Activated T-cell treated with anti-CD3 and anti-CD28 coated beads, Interleukin-2, amount 50 U/mL, for 24 hours (primary cell): ENCODE measurements around the gene MEGF10.
"Not testable (repeated sequence)": the region's sequence is repeated elsewhere in the genome, so short reads cannot be mapped to it uniquely, and the experiment has no call there.

Source experiments
- DNase-seq: peaks from one replicate; pipeline ENCODE4 v3.0.0-alpha.2; 2020
- H3K27ac Mint-ChIP-seq: 2 replicates; pipeline ENCODE4 v1.8.0; 2020; ENCODE audit warnings: mild to moderate bottlenecking, mixed read lengths
- H3K27me3 Mint-ChIP-seq: 2 replicates; pipeline ENCODE4 v1.8.0; 2020; ENCODE audit warnings: mixed read lengths
- H3K36me3 Mint-ChIP-seq: 2 replicates; pipeline ENCODE4 v1.8.0; 2020; ENCODE audit warnings: low read depth, mixed read lengths
- H3K4me1 Mint-ChIP-seq: 2 replicates; pipeline ENCODE4 v1.8.0; 2020; ENCODE audit warnings: low read depth, mixed read lengths
- H3K4me3 Mint-ChIP-seq: 2 replicates; pipeline ENCODE4 v1.8.0; 2020; ENCODE audit warnings: mild to moderate bottlenecking, moderate library complexity, mixed read lengths
- H3K9me3 Mint-ChIP-seq: 2 replicates; pipeline ENCODE4 v1.8.0; 2020; ENCODE audit warnings: mixed read lengths

The MEGF10 gene

DNA sequence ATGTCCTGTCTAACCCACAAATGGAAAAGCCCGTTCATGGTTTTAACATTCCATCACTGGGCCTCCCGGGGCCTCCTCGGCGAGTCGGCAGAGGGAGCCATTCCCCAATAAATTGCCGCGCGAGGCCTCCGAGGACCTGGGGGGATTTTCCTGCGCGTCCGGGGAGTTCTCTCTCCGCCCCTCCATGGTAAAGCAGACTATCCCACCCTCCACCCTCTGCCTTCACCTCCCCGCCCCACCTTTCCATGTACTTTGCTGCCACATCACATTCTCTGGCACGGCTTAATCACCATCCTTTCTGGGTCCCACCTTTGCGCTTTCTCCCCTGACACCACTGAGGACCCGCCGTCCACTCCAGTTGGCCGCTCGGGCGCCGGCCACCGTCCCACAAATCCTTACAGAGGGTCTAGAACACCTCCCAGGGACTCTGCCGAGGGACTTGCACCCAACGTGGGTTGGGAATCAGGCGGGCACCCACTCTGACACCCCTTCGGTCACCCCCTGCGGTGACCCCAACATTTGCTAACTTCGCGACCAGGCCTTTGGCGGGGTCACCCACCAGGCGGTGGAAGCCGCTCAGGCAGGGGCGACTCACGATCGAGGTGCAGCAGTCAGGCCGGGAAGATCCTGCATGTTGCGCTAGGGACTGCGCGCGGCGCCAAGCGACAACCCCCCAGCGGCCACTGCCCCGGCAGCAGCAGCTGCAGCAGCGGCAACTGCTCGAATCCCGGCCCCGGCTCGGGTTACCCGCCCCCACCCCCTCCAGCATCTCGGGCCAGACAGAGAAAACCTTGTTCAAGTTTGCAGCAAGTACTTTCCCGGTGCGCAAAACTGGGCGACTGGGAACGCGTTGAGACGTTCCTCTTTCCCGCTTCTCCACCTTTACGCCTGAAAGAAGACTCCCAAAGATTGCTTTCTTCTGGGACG is at the start of gene MEGF10:
MEGF10 (plus strand) TSS at position 778 of the 927 bp plus-strand sequence. CDS start 40,513 bp downstream, outside the sequence.
- peak within 1 kb of the TSS; percentile 41 for H3K4me3 Mint-ChIP-seq
- H3K36me3 Mint-ChIP-seq = no peaks in the 10 kb centered on the region
- peaks cover 79% of the 10 kb centered on the region for H3K27me3 Mint-ChIP-seq
- no peak within 1 kb of the TSS for H3K27ac Mint-ChIP-seq
- peaks cover 3% of the 10 kb centered on the region for H3K9me3 Mint-ChIP-seq
- DNase-seq = peak; percentile 37
- peaks cover 14% of the 10 kb centered on the region for H3K4me1 Mint-ChIP-seq

DNA sequence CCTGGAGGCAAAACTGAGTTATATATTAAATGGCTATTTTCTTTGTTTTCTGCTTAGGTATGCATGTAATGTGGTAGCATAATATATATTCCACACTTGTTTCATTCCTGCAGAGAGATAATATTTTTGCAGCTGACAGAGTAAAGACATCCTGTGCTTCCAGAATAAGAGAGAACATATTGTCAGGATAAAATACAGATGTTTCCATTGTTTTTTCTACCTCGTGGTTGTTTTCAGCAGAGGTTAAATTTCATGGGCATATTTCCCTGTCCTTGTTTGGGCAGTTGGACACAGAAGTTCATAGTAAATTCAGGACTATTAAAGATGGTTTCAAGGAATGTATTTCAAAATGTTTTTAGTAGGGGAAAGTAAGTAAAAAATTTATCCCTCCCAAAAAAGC is 47.6 kb upstream of the MEGF10 start:
- Mint-ChIP-seq H3K4me1 (no peaks in the 10 kb centered on the region), H3K27ac (no peak overlapping the region), H3K27me3 (peaks cover 30% of the 10 kb centered on the region), H3K4me3 (no peak overlapping the region), H3K9me3 (peaks cover 3% of the 10 kb centered on the region), H3K36me3 (no peaks in the 10 kb centered on the region)
- DNase-seq = no peak

DNA sequence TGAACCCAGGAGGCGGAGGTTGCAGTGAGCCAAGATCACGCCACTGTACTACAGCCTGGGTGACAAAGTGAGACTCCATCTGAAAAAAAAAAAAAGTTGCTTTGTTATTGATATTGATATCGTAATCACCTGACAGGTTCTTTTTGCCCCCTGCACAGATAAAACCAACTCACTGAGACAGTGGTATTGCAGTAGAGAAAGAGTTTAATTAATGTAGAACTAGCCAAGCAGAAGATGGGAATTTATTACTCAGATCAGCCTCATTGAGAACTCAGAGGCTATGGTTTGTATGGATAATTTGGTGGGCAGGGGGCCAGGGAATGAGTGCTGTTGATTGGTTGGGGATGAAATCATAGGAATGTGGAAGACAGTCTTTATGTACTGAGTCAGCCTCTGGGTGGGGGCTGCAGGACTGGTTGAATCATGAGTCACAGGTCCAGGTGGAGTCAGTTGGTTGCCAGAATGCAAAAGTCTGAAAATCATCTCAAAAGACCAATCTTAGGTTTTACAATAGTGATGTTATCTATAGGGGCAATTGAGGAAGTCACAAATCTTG is 35.8 kb upstream of the MEGF10 start:
- Mint-ChIP-seq H3K4me3 (no peak overlapping the region), H3K27ac (no peak overlapping the region)
- DNase-seq = no peak

DNA sequence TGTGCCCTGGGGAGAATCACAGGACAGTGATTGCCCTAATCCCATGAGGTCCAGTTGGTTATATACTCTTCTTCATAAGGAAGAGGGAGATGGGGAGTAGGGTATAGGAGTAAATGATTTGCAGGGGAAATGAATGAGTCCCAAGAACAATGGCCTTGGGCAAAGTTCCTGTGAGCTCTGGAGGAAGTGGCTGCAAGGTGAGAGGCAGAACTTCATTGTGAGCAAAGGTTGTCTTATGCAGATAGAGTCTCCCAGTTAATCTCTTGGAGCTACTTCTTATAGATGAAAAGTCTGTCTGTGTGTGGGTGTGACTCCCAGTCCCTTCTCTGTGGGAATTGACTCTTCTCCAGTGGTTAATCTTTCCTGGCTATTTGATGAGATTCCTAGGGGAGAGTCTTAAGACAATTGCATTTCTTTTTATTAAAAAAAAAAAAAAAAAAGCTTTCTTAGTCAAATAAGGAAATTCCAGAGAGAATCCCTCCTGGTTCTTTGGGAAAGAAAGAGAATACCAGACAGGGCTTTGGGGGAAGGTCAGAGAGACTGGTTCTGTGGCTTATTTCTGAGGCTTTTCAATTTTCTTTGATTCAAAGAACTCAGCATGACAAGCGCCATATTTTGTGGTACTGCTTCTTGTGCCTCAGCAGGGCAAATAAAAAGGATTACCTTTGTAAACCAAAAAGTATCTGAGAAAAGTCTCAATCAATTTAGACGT is 33.6 kb upstream of the MEGF10 start:
- peaks cover 2% of the 10 kb centered on the region for H3K27me3 Mint-ChIP-seq

More for the DNA sequence above, 35.8 kb upstream of the MEGF10 start:
- no peaks in the 10 kb centered on the region for H3K36me3 Mint-ChIP-seq
- H3K4me1 Mint-ChIP-seq = no peaks in the 10 kb centered on the region
- peaks cover 10% of the 10 kb centered on the region for H3K9me3 Mint-ChIP-seq
- peaks cover 2% of the 10 kb centered on the region for H3K27me3 Mint-ChIP-seq

DNA sequence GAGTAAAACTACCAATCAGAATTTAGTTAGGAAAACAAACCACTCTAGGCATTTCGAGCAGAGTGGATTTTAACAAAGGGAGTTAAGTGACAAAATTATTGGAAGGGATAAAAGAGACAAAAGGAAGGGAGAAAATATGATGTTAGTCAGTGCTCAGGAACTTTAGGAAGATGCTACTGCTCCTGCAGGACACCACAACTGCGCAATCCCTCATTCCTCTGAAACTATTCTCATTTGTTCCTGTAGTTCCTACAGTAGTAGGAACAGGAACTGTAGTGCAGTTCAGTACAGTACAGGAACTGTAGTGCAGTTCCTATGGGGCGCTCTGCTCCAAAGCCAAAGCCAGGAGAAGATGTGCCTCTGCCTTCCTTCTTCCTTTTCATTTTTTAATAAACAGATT is 29.9 kb upstream of the MEGF10 start:
- no peak for DNase-seq
- Mint-ChIP-seq H3K27me3 (peaks cover 2% of the 10 kb centered on the region), H3K27ac (no peak overlapping the region), H3K4me3 (no peak overlapping the region), H3K36me3 (no peaks in the 10 kb centered on the region), H3K9me3 (no peaks in the 10 kb centered on the region), H3K4me1 (no peaks in the 10 kb centered on the region)

More for the DNA sequence above, 33.6 kb upstream of the MEGF10 start:
- Mint-ChIP-seq H3K4me1 (no peaks in the 10 kb centered on the region), H3K27ac (no peak overlapping the region), H3K9me3 (peaks cover 10% of the 10 kb centered on the region), H3K36me3 (no peaks in the 10 kb centered on the region), H3K4me3 (no peak overlapping the region)
- DNase-seq = no peak

DNA sequence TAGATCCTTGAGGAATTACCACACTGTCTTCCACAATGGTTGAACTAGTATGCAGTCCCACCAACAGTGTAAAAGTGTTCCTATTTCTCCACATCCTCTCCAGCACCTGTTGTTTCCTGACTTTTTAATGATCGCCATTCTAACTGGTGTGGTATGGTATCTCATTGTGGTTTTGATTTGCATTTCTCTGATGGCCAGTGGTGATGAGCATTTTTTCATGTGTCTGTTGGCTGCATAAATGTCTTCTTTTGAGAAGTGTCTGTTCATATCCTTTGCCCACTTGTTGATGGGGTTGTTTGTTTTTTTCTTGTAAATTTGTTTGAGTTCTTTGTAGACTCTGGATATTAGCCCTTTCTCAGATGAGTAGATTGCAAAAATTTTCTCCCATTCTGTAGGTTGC is 25.1 kb upstream of the MEGF10 start:
- not testable (repeated sequence) for H3K4me3 Mint-ChIP-seq, H3K36me3 Mint-ChIP-seq, H3K9me3 Mint-ChIP-seq, H3K27ac Mint-ChIP-seq, H3K4me1 Mint-ChIP-seq, DNase-seq
- peaks cover 18% of the 10 kb centered on the region for H3K27me3 Mint-ChIP-seq

DNA sequence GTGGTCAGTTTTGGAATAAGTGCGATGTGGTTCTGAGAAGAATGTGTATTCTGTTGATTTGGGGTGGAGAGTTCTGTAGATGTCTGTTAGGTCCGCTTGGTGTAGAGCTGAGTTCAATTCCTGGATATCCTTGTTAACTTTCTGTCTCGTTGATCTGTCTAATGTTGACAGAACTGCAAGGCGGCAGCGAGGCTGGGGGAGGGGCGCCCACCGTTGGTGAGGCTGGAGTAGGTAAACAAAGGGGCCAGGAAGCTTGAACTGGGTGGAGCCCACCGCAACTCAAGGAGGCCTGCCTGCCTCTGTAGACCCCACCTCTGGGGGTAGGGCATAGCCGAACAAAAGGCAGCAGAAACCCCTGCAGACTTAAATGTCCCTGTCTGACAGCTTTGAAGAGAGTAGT is 22.3 kb upstream of the MEGF10 start:
- not testable (repeated sequence) for H3K4me3 Mint-ChIP-seq, H3K9me3 Mint-ChIP-seq, H3K27ac Mint-ChIP-seq, H3K4me1 Mint-ChIP-seq, H3K36me3 Mint-ChIP-seq, DNase-seq
- peaks cover 32% of the 10 kb centered on the region for H3K27me3 Mint-ChIP-seq

DNA sequence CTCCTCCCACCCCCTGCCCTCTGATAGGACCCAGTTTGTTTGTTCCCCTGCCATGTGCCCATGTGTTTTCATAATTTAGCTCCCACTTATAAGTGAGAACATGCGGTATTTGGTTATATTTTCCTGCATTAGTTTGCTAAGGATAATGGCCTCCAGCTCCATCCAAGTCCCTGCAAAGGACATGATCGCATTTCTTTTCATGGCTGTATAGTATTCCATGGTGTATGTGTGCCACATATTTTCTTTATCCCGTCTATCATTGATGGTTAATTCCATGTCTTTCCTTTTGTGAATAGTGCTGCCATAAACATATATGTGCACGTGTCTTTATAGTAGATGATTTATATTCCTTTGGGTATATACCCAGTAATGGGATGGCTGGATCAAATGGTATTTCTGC is 19.9 kb upstream of the MEGF10 start:
- not testable (repeated sequence) for H3K4me1 Mint-ChIP-seq, DNase-seq, H3K27ac Mint-ChIP-seq, H3K4me3 Mint-ChIP-seq, H3K9me3 Mint-ChIP-seq, H3K36me3 Mint-ChIP-seq
- H3K27me3 Mint-ChIP-seq = peaks cover 36% of the 10 kb centered on the region

DNA sequence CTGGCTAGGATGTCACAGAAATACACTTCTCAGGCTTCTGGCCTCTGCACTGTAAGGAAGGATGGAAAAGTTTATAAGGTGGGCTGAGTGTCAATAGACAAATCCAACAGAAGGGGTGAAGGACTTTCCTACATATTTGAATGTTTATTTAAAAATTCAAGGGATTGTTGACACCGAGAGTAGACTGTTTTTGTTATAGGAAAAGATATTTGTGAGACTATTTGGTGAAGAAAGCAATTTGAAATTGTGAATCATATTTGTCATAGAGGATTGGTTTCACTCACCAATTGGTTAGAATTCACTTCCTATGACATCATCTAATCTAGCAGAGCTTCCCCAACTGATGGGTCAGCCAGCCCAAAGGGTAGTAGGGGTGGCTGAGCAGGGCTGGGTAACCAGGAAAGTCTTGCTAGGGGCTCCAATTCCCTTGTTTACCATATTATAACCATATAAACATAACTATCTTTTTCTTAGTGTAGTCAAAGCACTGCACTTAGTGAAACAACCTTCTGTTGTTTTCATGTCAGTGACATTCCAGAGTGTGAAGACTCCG is 14.9 kb upstream of the MEGF10 start:
- Mint-ChIP-seq H3K27ac (no peak overlapping the region), H3K27me3 (peaks cover 19% of the 10 kb centered on the region), H3K4me3 (no peak overlapping the region), H3K36me3 (no peaks in the 10 kb centered on the region), H3K4me1 (no peaks in the 10 kb centered on the region), H3K9me3 (peaks cover 3% of the 10 kb centered on the region)
- no peak for DNase-seq

DNA sequence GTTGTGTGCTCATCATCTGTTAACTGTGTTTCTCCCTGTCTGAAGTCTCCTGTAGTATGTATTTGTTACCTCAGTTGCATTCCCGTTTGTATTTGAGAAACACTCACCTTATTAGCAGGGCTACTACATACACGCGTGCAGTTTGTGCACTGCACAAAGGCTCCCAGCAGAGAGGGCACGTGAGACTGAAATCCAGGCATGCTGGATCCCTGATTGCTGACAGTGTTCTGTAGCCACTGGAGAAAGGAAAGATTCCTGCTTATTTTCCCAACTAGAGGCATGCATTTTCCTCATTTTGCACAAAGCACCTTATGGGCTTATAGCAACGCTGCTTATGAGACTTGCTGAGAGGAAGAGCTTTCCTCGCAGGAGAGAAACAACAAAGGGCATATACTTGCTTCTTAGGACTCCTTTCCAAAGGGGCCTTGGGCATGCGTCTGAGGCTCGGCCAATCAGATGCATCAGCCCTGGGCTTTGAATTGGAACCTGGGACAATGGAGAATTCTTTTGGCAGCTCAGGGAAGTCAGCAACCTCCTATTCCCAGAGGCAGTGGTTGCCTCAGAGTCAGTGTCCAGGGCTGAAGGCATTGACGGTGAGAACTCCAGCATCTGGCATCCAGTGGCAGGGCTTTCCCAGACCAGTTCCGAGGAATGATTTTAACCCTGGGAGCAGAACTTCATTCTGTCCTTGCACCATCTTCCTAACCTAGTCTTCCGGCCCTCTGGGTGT is 9.9 kb upstream of the MEGF10 start:
- no peaks in the 10 kb centered on the region for H3K4me1 Mint-ChIP-seq
- peaks cover 17% of the 10 kb centered on the region for H3K27me3 Mint-ChIP-seq
- no peak overlapping the region for H3K27ac Mint-ChIP-seq
- no peaks in the 10 kb centered on the region for H3K36me3 Mint-ChIP-seq
- H3K9me3 Mint-ChIP-seq = no peaks in the 10 kb centered on the region
- no peak for DNase-seq
- H3K4me3 Mint-ChIP-seq = no peak overlapping the region

DNA sequence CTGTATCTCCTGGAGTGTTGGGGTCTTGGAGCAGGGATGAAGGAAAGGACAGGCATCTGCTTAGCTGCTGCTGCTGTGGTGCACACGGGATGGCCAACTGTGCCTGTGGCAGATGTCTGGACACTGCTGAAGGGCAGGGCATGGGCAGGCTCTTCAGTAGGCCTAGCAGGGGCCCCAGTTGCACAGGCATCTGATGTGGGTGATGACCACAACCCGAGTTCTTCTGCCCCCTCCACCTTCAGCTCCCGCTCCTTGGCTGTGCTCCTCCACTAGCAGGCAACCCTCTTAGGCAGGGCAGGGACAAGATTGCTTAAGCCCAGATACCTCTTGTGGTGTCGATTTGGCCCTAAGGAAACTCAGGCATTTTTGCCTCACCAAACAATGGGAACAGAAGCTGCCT is 9.0 kb upstream of the MEGF10 start:
- Mint-ChIP-seq H3K27me3 (peaks cover 21% of the 10 kb centered on the region), H3K36me3 (no peaks in the 10 kb centered on the region), H3K4me1 (no peaks in the 10 kb centered on the region), H3K27ac (no peak overlapping the region), H3K4me3 (no peak overlapping the region), H3K9me3 (no peaks in the 10 kb centered on the region)
- DNase-seq = no peak

DNA sequence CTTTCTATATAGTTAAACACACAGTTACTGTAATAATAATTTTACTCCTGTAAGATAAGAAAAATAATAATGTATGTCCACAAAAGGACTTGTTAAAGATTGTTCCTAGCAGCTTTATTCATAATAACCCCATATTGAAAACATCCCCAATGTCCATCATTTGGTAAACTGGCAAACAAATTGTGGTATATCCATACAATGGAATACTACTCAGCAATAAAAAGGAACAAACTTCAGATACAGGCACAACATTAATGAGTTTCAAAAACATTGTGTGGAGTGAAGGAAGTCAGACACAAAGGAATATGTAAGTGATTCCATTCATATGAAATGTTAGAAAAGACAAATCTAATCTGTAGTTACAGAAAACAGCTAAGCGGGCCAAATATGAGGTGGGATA is 1.9 kb upstream of the MEGF10 start:
- Mint-ChIP-seq H3K36me3 (no peaks in the 10 kb centered on the region), H3K4me1 (peaks cover 14% of the 10 kb centered on the region), H3K27me3 (peaks cover 78% of the 10 kb centered on the region), H3K9me3 (peaks cover 3% of the 10 kb centered on the region), H3K4me3 (no peak overlapping the region), H3K27ac (no peak overlapping the region)
- no peak for DNase-seq

DNA sequence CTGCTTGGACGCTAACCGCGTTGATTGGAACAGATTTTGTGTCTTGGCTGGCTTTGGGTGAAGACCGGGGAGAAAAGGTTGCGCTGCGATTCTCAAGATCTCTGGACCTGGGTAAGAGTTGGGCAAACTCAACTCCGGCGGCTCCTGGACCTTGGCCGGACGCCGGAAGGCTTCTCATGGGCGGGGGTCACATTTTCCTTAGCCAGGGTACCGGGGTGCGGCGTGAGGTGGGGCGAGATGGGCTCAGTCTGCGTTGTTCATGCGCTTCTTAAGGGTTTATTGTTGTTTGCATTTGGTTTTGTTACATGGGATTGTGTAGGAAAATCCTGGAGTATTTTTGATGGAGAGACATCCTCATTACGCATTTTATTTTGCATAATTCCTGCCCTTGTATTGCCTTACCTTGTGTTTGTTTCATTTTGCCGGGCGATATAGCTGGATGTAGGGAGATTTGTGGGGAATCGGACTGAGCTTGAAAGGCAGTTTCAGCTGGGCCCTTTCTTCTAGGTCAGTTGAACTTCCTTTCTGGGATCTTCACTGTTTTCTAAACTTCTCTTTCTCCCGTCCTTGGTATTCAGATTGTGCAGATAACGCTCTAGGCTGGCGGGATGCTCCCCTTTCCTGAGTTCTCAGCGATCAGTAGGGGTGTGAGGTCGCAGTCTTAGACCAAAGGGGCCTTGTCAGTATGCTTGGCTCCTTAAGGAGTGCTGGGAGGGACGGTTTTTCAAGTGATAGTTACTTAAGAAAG is 524 bp downstream of the MEGF10 start:
- peaks cover 75% of the 10 kb centered on the region for H3K27me3 Mint-ChIP-seq
- no peak for DNase-seq
- H3K4me3 Mint-ChIP-seq = no peak overlapping the region
- H3K36me3 Mint-ChIP-seq = no peaks in the 10 kb centered on the region
- H3K27ac Mint-ChIP-seq = no peak overlapping the region
- peaks cover 3% of the 10 kb centered on the region for H3K9me3 Mint-ChIP-seq
- H3K4me1 Mint-ChIP-seq = peaks cover 14% of the 10 kb centered on the region
